AG04450 (cell line): ENCODE measurements around the gene BCL11A. TPM values are rescaled to one million over a fixed set of nuclear protein-coding genes. Genes with fewer than 3 reads are reported as not detected.

ENCODE experiments used
- CTCF ChIA-PET: fragments of 300-600, 350-600 bp; formaldehyde crosslinking; extraction: SDS; loops from one replicate; lab custom pipeline; 2022; ENCODE audit warnings: antibody characterized with exemption, inconsistent platforms; lab: Charles Lee
- POLR2A ChIA-PET: fragments of 350-600 bp; formaldehyde crosslinking; extraction: SDS; loops from one replicate; lab custom pipeline; 2021; ENCODE audit warnings: antibody characterized with exemption, inconsistent platforms; lab: Yijun Ruan, JAX
- DNase-seq: peaks from one replicate; pipeline ENCODE4 v3.0.0-alpha.2; 2011; ENCODE audit warnings: low read depth, low spot score
- H3K27ac ChIP-seq: one replicate; pipeline ENCODE4 v1.5.1; 2012; ENCODE audit warnings: low read depth, low read length, control low read depth
- H3K27me3 ChIP-seq: one replicate; pipeline ENCODE4 v1.6.0; 2012; ENCODE audit warnings: low read length; ENCODE audit not compliant: control insufficient read depth, insufficient read depth
- H3K4me3 ChIP-seq: 2 replicates; pipeline ENCODE4 v1.5.1; 2011; ENCODE audit warnings: mild to moderate bottlenecking, low read depth, low read length, control low read depth
- H3K9me3 ChIP-seq: 2 replicates; pipeline ENCODE4 v1.5.1; 2012; ENCODE audit warnings: low read length; ENCODE audit not compliant: control insufficient read depth, insufficient read depth
- CTCF ChIP-seq: IDR thresholded peaks from 2 replicates; pipeline ENCODE4 v1.5.1; 2011; ENCODE audit warnings: low read depth, low read length, control low read depth, inconsistent platforms
- polyA plus RNA-seq: library from polyadenylated mRNA; depleted of rRNA; stranded (reverse); fragments of >200 nt; gene quantifications from 2 replicates; pipeline ENCODE4 v1.2.3, GENCODE V29; 2011

BCL11A gene
- polyA plus RNA-seq, 1 experiment = 1.1 TPM

- TF ChIP-seq CTCF = no peak
- DNase-seq = no peak
- ChIA-PET CTCF (interaction anchor here (1.0 to 2.9 kb wide), 5 partner anchors 9 to 20 kb away, joined by 3 to 23 read pairs (median 8); no protein-coding TSS in a partner anchor), POLR2A (no interaction called here)
- Histone ChIP-seq H3K27me3 (peaks cover 22% of the 10 kb centered on the region), H3K27ac (no peak overlapping the region), H3K9me3 (no peaks in the 10 kb centered on the region), H3K4me3 (no peak overlapping the region)
These were observed 16.8 kb upstream of the BCL11A start for GRCh38 chr2:60570251-60570650.

- ChIA-PET POLR2A (interaction anchor here (0.7 kb wide), 1 partner anchor 10 kb away, joined by 5 read pairs; no protein-coding TSS in a partner anchor), CTCF (interaction anchor here (1.2 to 2.9 kb wide), 5 partner anchors 8 to 20 kb away, joined by 3 to 23 read pairs (median 8); no protein-coding TSS in a partner anchor)
- Histone ChIP-seq H3K9me3 (no peaks in the 10 kb centered on the region), H3K27ac (no peak overlapping the region), H3K27me3 (peaks cover 25% of the 10 kb centered on the region), H3K4me3 (peak overlapping the region; percentile 2)
- TF ChIP-seq CTCF = no peak
- DNase-seq = no peak
These were observed 16.2 kb upstream of the BCL11A start for GRCh38 chr2:60569680-60570111.

- TF ChIP-seq CTCF = no peak
- H3K9me3 ChIP-seq = no peaks in the 10 kb centered on the region
- CTCF ChIA-PET = interaction anchor here (0.6 to 4.9 kb wide), 4 partner anchors 8 to 1543 kb away, joined by 5 to 28 read pairs (median 8); no protein-coding TSS in a partner anchor
- POLR2A ChIA-PET = interaction anchor here (0.7 kb wide), 1 partner anchor 360 kb away, joined by 6 read pairs; no protein-coding TSS in a partner anchor
- no peak for DNase-seq
- peaks cover 20% of the 10 kb centered on the region for H3K27me3 ChIP-seq
- no peak overlapping the region for H3K4me3 ChIP-seq
- H3K27ac ChIP-seq = no peak overlapping the region
These were observed 14.7 kb upstream of the BCL11A start for GRCh38 chr2:60567919-60568768.

- no peak for TF ChIP-seq CTCF
- H3K4me3 ChIP-seq = no peak overlapping the region
- peaks cover 20% of the 10 kb centered on the region for H3K27me3 ChIP-seq
- ChIA-PET CTCF (interaction anchor here (1.0 to 4.9 kb wide), 3 partner anchors 15 to 1541 kb away, joined by 3 to 28 read pairs (median 10); no protein-coding TSS in a partner anchor), POLR2A (no interaction called here)
- no peaks in the 10 kb centered on the region for H3K9me3 ChIP-seq
- no peak for DNase-seq
- H3K27ac ChIP-seq = no peak overlapping the region
These were observed 13.6 kb upstream of the BCL11A start for GRCh38 chr2:60567096-60567495.

- H3K4me3 ChIP-seq = no peak overlapping the region
- peak; percentile 46 for TF ChIP-seq CTCF
- H3K27ac ChIP-seq = no peak overlapping the region
- peaks cover 22% of the 10 kb centered on the region for H3K27me3 ChIP-seq
- CTCF ChIA-PET = interaction anchor here (0.7 to 4.9 kb wide), 4 partner anchors 16 to 1540 kb away, joined by 3 to 28 read pairs (median 8); no protein-coding TSS in a partner anchor
- no peak for DNase-seq
- POLR2A ChIA-PET = no interaction called here
- H3K9me3 ChIP-seq = no peaks in the 10 kb centered on the region
These were observed 12.0 kb upstream of the BCL11A start for GRCh38 chr2:60565472-60565871.
